SK-N-SH (cell line): ENCODE measurements around the gene PRRC2B.
A peak's percentile ranks its signal among the peaks of the same experiment; 100 is the strongest.

Experiments used
- CTCF ChIP-seq: fragments of 200-600 bp; sonication (generic); IDR thresholded peaks from 2 replicates; pipeline ENCODE4 v1.6.1; 2017; ENCODE audit warnings: antibody characterized with exemption, mild to moderate bottlenecking, moderate library complexity
- EP300 ChIP-seq, 2 experiments: IDR thresholded peaks; 2 replicates each; pipeline versions ENCODE4 v1.4.0 to v1.6.1; 2012; ENCODE audit warnings: borderline replicate concordance in 1 of 2, low read depth in 1 of 2, low read length in 1 of 2
- MEF2A ChIP-seq: IDR thresholded peaks from 2 replicates; pipeline ENCODE4 v1.4.0; 2012; ENCODE audit warnings: low read depth, borderline replicate concordance
- RCOR1 ChIP-seq: fragments of 150-350 bp; IDR thresholded peaks from 2 replicates; pipeline ENCODE4 v1.6.1; 2017; ENCODE audit warnings: antibody characterized with exemption, low read length
- REST ChIP-seq: IDR thresholded peaks from 2 replicates; pipeline ENCODE4 v1.6.1; 2012; ENCODE audit warnings: mild to moderate bottlenecking, low read depth, low read length, moderate library complexity
- SIN3A ChIP-seq: IDR thresholded peaks from 2 replicates; pipeline ENCODE4 v1.6.1; 2012; ENCODE audit warnings: low read depth, mild to moderate bottlenecking, low read length, moderate library complexity, borderline replicate concordance

- TF ChIP-seq RCOR1 (no peak), REST (no peak), SIN3A (peak; percentile 41; the same call in 1 of the 2 replicates), CTCF (peak; percentile 38; the same call in 1 of the 2 replicates), MEF2A (no peak), EP300 (IDR thresholded peaks at IDR 0.05; ENCODE audit: borderline replicate concordance in 1 of 2, low read depth in 1 of 2, low read length in 1 of 2) (no peak)
Observed at GRCh38 chr9:131530546-131530919, 136.6 kb downstream of the PRRC2B start.
